Activated T-helper 9 cell treated with anti-CD3 and anti-CD28 coated beads, Interleukin-2, amount 50 U/mL, for 16 hours (primary cell): ENCODE measurements around the gene PAM.

ENCODE experiments used
- DNase-seq: peaks from one replicate; pipeline ENCODE4 v3.0.0-alpha.2; 2020; ENCODE audit warnings: low read depth

PAM gene

DNA sequence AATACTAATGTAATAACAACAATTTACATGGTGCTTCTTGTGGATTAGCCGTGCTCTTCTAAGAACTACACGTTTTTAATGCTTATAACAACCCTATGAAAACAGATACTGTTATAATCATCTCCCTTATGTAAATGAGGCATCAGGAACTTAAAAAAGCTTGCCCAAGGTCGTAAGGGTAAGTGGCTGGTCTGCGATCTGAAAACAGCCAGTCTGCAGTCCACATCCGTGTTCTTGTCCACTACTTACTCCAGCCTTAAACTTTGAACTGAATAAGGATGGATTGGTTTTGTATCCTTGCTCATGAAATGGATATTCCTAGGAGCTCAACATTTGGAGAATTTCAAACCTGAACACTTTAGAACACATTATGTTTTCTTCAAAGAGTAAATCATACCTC lies 26.7 kb downstream of the PAM start:
- DNase-seq = no peak

DNA sequence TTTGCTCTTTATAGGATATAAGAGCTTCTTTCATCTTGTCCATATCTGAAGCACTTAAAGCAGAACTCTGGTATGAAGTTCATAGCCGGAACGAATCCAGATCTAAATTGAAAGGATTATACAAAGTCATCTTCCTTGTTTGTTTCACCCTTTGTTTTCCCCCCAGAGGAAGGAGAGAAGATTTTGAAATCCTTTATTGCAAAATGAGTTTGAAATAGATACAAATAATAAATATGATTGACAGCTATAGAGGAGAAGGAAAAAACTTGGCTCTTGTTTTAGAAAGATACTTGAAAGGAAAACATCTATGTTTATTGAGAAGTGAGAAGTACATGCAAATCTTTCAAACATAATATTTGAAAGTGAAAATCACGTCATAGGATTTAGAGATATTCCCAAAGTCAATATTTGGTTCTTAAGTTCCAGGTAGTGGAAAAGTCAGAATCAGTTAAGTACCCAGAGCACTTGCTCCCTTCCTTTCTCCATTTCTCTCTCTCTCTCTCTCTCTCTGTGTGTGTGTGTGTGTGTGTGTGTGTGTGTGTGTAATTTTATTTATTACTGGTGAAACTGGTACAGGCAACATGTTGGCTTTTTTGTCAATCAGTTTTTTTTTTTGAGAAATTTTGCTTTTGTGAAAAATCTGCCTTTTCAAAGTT lies 27.2 kb downstream of the PAM start:
- DNase-seq = no peak

DNA sequence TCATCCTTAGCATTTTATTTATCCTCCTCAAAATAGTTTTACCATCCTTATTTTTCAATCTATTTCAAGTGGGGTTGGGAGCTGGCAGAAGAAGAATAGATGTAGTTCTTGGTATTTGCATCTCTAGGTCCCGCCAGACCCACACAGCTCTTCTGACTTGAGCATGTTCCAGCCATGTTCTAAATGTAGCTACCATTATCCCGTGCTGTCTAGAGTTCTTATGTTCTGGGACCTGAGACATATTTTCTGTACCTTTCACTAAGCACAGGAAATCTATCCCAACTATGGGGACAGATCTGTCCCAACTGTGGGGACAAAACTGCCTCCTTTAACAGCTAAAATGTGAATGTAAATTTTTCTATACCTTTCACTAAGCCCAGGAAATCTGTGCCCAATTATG lies 32.0 kb downstream of the PAM start:
- no peak for DNase-seq

DNA sequence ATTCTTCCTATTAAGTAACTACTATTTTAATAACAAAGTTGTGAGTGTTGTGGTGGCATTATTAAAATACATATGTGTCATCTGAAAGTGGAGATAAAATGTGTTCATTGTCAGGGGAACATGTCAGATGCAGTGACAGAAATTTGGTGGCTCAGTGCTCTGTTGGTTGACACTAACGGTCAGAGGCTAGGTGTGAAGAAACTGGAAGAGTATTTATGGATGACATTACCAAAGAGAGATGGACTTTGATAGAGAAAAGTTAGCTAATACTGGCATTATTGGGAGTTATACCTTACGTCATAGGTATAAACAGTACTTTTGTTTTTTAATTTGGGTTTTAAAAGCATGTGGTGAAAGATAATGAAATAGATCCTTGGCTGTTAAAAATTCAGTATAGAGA lies 33.7 kb downstream of the PAM start:
- DNase-seq = no peak

DNA sequence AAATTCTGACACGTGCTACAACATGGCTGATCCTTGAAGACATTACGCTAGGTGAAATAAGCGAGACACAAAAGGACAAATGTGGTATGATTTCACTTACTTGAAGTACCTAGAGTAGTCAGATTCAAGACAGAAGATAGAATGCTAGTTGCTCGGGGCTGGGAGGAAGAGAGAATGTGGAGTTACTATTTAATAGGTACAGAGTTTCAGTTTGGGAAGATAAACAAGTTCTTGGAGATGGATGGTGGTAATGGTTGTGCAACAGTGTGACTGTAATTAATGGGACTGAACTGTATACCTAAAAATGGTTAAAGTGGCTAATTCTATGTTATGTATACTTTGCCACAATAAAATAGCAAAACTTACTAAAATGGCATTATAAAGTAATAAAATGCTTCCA lies 34.4 kb downstream of the PAM start:
- DNase-seq = no peak

DNA sequence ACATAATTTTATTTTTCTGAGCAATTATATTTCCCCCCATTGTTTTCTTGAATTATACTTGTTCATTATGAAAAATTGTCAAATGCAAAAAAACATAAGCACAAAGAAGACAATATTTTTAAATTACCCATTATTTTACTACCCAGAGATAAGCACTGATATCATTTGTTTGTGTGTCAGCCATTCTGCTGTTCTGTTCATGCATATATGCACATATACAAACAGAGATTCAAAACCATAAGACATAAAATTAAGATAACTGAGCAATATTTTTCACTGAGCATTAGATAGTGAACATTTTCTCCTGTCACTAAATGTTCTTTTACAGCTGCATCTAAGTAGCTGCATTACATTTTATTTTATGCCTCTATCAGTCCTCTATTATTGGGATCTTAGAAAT lies 35.6 kb downstream of the PAM start:
- DNase-seq = no peak

DNA sequence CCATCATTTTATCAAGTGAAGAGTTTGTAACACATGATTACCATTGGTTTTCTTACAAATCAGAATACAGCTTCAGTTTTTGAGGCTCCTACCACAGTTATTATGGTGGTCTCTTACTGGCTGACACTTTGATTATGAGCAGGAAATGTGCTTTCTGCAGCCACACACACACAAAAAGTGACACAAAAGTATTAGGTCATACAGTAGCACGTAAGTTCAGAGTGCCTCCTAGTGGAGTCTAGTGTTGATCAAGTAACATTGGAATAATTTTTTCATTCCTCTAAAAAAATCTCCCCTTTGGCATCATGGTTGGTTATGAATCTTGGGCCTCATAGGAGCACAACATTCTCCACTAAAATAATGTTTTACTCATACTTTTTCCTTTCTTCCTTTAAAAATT lies 37.6 kb downstream of the PAM start:
- DNase-seq = no peak

DNA sequence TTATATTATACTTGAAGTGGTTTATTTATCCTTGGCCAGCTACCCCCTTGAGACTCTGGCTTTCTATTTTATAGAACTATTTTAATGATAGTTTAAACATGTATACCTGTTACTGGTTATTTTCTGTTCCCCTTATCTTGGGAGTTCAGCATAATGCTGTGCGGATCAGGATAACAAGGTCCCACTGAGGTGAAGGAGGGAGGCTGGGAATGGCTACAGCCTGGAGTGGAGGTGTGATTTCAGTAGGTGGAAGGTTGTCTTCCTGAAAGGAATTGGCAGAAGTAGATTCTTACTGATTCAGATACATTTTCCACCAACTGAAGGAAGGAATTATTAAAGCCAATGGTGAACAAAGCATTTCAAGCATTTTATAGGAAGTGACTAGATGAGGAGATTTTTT lies 38.9 kb downstream of the PAM start:
- no peak for DNase-seq

DNA sequence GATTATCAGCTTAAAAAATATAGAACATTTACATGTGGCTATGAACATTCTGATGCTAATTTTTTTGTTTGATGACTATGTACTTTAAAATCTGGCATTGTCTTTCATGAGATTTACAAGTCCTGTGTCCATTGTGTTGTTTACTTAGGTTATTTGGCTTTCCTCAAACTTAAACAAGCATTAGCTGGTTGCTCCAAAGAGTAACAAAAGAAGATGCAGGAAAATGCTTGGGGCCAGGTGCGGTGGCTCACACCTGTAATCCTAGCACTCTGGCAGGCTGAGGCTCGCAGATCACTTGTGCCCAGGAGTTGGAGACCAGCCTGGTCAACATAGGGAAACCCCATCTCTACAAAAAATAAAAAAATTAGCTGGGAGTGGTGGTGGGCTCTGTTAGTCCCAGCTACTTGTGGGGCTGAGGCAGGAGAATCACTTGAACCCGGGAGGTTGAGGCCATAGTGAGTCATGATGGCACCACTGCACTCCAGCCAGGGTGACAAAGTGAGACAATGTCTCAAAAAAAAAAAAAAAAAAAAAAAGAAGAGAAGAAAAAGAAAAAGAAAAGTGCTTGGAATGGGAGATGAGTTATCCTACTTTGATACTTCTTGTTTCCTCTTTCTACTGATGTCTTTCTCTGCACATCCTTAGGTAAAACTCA lies 39.7 kb downstream of the PAM start:
- no peak for DNase-seq

DNA sequence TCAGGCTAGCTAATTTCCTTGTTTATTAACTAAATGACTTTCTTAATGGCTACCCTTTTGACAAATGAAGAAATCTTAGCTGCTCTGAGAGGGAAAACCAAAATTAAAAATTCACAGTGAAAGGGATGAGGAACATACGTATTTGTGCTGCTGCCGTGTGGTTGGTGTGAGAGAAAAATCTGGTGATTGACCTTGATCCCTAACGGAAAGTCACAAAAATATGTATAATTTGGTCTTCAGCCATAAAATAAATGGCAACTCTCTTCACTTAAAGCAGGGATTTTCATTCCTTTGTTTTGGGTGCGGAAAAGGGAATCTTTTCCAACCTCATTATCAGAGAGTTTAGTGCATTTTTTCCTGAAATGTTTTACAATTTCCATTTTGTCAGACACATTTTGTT lies 40.4 kb downstream of the PAM start:
- no peak for DNase-seq

DNA sequence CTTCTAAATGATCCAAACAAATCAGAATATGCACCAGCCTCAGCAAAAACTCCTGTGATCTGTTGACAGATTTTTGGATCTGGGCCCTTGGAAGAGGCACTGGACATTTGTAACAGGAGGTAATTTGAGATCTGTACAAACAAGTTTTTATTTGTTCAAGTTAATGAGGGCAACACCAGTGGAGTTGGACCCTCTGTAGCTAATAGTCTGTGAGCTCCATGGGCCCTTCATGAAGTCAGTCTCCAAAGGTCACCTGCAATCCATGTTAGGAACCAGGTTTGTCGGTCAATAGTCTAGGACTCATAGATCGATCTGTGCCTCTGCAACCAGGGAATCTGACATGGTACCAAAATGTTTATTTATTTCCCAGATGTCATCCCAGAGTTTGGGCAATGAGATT lies 40.9 kb downstream of the PAM start:
- DNase-seq = no peak

DNA sequence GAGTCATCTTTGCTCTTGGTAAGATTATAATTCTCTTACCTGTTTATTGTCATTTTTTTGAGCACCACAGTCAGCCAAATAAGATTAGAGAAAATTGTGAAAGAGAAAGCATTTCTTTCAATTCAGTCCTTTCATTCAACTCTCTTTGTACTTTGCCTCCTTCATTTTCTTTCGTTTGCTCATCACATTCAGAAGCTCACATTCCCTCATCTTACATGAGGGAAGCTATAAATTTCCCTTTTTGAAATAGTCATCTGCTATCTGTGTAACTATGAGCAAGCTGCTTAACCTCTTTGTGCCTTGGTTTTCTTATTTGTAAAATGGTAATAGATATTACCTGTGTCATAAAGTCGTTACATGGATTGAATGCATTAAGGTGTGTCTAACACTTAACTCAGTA lies 41.4 kb downstream of the PAM start:
- DNase-seq = no peak

DNA sequence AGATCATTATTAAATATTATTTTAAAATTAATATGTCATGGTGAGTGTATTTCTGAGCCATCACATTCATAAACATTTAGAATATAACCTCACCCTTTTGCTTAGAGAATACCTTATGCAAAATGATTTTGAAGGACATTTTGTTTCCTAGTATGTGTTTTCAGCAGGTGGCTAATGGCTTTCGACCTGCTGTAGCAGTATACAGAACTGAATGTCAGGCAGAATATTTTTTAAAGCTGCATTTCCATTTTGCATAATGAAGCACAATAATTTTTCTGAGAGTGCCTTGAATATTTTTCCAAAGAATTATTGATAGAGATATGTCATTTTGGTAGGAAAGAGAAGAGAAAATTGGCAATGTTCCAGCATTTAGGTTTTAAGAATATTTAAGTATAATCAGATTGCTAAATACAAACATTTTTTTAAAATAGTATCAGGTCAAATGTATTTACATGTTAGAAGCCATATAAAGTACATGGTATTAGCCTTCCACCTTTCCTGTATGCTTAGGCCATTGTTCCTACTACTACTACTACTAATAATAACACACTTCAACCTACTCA lies 42.3 kb downstream of the PAM start:
- DNase-seq = no peak

DNA sequence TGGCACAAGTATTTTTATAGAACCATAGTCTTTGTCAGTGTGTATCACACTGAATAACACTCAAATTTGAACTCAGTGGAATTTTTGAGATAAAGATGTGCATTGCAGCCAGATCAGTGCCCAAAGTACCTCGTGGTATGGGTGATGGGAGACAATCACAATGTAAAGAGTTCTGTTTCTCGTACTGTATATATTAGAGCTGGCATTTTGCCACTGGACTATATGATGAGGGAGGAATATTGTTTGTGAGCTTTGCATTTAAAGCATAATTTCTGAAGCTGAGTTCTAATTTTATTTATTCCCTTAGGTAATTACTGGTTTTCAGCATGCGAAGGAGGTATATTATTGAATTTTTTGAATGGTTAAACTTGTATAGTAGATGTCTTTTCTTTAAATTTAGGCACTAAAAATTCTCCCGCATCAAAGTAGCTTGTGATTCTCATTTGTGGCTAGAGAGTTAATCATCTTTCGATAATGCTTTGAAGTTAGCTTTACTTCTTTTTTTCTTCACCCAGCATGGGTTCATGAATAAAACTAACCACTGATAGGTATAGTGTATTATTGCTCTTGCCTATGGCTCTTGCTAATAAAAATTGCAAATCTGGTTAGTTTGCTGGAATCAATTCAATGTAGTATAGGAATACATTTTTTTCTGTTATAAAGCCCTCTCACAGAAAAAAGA lies 43.1 kb downstream of the PAM start:
- DNase-seq = no peak

DNA sequence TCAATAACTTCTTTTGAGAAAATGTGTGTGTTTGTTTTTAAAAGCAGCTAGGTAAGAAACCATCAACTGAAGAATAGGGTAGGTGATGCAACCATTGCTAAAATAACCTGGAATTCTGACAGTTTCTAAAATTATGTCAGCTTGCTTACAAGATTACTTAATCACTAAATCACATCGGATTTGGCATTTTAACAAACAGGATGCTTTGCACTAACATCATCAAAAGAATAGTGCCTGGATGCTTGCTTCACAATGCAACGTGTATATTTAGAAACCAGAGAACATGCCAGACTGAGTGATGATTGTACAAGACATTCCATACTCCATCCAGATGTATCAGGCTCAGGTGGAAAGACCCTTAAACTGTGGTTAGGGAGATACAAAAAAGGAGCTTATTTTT lies 43.9 kb downstream of the PAM start:
- DNase-seq = no peak

DNA sequence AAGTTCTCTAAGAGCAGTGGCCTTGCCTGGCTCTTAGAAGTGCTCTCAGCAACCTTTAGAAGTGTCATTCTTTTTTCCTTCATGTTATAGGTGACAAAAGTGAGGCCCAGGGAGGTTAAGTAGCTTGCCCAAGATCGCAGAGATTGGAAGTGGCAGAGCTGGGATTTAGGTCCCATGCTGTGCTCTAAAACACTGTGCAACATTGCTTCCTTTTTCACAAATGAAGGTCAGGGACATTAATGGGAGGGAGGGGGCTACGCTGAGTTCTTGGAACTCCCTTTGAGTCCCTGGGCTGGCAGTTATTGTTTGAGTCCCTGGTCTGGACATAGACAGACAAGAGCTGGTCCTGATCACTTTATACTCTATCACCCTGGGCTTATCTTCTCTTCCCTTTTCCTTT lies 45.3 kb downstream of the PAM start:
- no peak for DNase-seq

DNA sequence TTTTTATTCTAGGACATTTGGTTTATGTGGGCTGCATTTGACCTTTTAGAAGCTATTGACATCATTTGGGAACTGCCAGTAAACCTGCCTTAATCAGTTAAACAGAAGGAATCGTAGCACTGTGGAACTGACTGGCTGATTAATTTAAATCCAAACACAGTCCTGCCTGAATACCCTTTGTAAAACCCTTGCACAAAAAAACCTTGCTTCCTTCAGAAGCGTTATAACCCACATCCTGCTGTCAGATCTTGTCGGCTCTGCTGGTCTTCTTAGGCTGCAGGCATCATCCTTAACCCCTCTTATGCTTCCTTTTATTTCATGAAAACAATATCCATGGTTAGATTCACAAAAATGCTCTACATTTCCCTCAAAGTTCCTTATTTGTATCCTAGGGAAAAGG lies 46.3 kb downstream of the PAM start:
- DNase-seq = no peak

DNA sequence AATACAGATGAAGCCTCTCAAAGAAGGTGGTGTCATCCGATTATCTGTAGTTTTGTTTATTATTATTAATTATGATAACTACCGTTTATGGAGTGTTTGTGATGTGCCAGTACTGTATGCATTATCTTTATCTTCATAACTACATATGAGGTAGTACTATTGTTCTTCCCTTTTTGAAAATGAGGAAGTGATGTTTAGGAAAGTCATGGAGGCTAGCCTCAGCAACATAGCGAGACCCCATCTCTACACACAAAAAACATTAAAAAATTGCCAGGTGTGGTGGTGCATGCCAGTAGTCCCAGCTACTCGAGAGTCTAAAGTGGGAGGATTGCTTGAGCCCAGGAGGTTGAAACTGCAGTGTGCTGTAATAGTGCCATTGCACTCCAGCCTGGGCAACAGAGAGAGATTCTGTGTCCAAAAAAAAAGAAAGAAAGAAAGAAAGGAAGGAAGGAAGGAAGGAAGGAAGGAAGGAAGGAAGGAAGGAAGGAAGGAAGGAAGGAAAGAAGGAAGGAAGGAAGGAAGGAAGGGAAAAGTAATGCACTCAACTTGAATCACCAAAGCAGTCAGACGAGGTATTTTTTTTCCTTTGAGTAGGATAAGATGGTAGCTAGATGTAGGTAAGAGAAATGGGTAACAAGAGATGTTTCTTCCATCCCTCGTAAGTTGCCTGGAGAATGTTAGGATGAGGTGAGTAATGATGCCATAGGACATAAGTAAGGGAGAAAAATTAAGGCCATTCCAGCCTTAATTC lies 47.8 kb downstream of the PAM start:
- DNase-seq = no peak

DNA sequence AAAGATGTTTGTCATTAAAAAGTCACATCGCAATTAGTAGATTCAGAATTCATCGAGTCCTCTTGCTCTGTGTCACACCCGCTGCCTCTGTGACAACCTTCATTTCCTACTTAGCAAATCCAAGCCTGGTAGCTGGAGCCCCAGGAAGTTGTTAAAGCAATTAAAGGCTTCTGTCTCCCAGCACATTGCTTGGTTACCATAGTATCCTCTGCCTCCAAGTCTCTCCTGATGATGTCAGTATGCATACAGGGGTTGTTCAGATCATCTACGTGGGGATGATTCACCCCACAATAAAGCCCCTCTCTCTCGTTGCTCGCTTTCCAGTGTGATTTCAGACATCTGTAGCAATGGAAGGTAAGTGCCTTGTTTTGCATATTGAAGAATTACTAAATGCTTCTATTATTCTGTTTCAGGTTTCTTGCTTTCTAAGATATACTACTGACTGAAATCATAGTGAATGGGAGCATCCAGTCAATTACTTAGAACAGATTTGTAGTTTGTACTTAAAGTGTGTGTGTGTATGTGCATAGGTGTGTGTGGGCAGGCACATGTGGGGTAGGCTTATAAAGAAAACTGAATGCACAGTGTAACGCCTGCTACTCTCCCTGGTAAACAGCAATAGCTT lies 52.9 kb downstream of the PAM start:
- DNase-seq = no peak

DNA sequence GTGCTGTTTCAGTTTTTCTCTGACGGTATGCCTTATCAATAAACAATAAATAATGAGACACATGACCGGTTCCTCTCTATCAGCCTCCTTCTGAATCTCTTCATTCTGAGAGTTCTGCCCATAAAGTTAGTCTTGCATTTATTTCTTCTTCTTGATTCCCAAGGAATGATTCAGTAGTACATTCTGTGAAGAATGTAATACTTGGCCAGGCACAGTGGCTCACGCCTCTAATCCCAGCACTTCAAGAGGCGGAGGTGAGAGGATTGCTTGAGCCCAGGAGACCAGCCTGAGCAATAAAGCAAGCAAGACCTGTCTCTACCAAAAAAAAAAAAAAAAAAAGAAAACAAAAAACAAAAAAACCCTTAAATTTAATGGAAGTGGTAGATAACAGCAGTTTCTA lies 53.9 kb downstream of the PAM start:
- no peak for DNase-seq

DNA sequence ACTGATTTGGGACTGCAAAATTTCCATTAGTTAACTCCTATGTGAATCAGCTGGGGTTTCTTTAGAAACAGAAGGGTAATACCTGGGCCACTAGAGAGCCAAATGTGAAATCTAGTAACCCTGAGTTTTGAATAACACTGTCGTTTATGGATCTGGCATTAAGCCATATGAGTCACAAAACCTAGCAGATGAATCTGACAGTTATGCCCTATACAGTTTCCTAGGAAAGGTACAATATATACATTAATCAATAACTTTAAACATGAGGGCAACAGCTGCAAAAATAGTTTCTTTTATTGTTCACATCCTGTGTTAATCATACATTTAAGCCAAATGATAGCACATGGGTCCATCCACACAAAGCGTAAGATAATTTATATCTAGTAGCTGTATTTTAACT lies 56.9 kb downstream of the PAM start:
- no peak for DNase-seq

DNA sequence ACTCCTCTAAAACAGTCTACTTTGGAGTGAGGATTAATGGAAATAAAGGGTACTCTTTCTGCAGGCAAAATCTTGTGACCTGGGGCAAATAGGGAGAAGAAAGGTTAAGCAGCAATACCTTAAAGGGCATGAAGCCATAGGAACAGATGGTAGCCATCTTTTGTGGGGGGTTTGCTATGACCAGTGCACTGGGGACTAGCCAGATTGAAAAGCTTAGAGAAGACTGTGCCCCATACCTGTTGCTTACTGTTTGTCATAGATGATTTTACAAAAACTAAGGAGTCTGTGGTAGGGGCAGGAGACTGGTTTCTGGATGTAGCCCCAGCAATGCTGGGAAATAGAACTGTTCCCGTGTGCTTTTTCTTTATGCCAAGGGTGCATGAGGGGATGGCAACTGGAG lies 58.6 kb downstream of the PAM start:
- no peak for DNase-seq
